NCI-H1417 treated with DMSO at 0.1 percent for 48 hours (cell line): ENCODE measurements around the gene TRAF4.
"Not testable (repeated sequence)": the region's sequence is repeated elsewhere in the genome, so short reads cannot be mapped to it uniquely, and the experiment has no call there.

Experiments used
- DNase-seq: peaks from one replicate; lab custom pipeline; 2025; lab: John Stamatoyannopoulos, UW

The TRAF4 gene

GRCh38 chr17:28733346-28733745 lies 10.5 kb upstream of the TRAF4 start:
- no peak for DNase-seq

- no peak for DNase-seq
These were observed 9.0 kb upstream of the TRAF4 start for GRCh38 chr17:28734712-28735241.

- DNase-seq: no peak
These were observed 8.5 kb upstream of the TRAF4 start for GRCh38 chr17:28735242-28735722.

- DNase-seq: not testable (repeated sequence)
These were observed 7.7 kb upstream of the TRAF4 start for GRCh38 chr17:28735913-28736769.

- no peak for DNase-seq
These were observed 6.5 kb upstream of the TRAF4 start for GRCh38 chr17:28737316-28737715.

- DNase-seq: no peak
These were observed 5.8 kb upstream of the TRAF4 start for GRCh38 chr17:28737770-28738679.

- DNase-seq: no peak
These were observed 5.0 kb upstream of the TRAF4 start for GRCh38 chr17:28738680-28739384.

- DNase-seq: no peak
These were observed 3.1 kb upstream of the TRAF4 start for GRCh38 chr17:28740406-28741357.

- DNase-seq: no peak
These were observed 2.2 kb upstream of the TRAF4 start for GRCh38 chr17:28741358-28742349.

- DNase-seq: no peak
These were observed 527 bp downstream of the TRAF4 start for GRCh38 chr17:28744104-28744971.

GRCh38 chr17:28744972-28745785 lies 1.4 kb downstream of the TRAF4 start:
- no peak for DNase-seq

- DNase-seq: no peak
These were observed 2.1 kb downstream of the TRAF4 start for GRCh38 chr17:28745786-28746411.

- no peak for DNase-seq
These were observed 2.8 kb downstream of the TRAF4 start for GRCh38 chr17:28746611-28747050.

- DNase-seq: no peak
These were observed 3.4 kb downstream of the TRAF4 start for GRCh38 chr17:28747051-28747691.

- DNase-seq: no peak
These were observed 4.3 kb downstream of the TRAF4 start for GRCh38 chr17:28747801-28748750.
